Natural killer cell (primary cell): ENCODE measurements around the gene TIGD3. TPM values are rescaled to one million over a fixed set of nuclear protein-coding genes. Genes with fewer than 3 reads are reported as not detected.
A peak's percentile ranks its signal among the peaks of the same experiment; 100 is the strongest.

Experiments used
- ATAC-seq, 3 donors: fragments of 150-1000 bp in 2 of 3; fragments of 200-7000 bp in 1 of 3; cut with Tn5 transposase; 1 replicate in 1 of 3; 2 replicates in 2 of 3; pipeline ENCODE4 v1.10.0; 2021; ENCODE audit warnings: mild to moderate bottlenecking in 2 of 3, moderate library complexity in 2 of 3
- DNase-seq, 2 donors: peaks; one replicate each; pipeline versions ENCODE4 v3.0.0 to v3.0.0-alpha.2; 2013 to 2021; ENCODE audit warnings: mixed read lengths in 1 of 2
- H3K27ac ChIP-seq: one replicate; pipeline ENCODE4 v1.5.1; 2013; ENCODE audit warnings: mild to moderate bottlenecking, low read length
- H3K27me3 ChIP-seq: one replicate; pipeline ENCODE4 v1.6.1; 2013; ENCODE audit warnings: low read length; ENCODE audit not compliant: control insufficient read depth, insufficient read depth
- H3K36me3 ChIP-seq: one replicate; pipeline ENCODE4 v1.6.1; 2013; ENCODE audit warnings: low read length; ENCODE audit not compliant: control insufficient read depth, insufficient read depth
- H3K4me1 ChIP-seq: one replicate; pipeline ENCODE4 v1.6.1; 2013; ENCODE audit warnings: low read length; ENCODE audit not compliant: control insufficient read depth, insufficient read depth
- H3K4me3 ChIP-seq: one replicate; pipeline ENCODE4 v1.5.1; 2013; ENCODE audit warnings: low read length
- H3K9me3 ChIP-seq: one replicate; pipeline ENCODE4 v1.6.1; 2013; ENCODE audit warnings: low read length; ENCODE audit not compliant: control insufficient read depth, insufficient read depth
- H3K27ac Mint-ChIP-seq, 2 donors: one replicate each; pipeline ENCODE4 v1.8.0; 2022; ENCODE audit warnings: mild to moderate bottlenecking in 2 of 2, mixed read lengths in 2 of 2, moderate library complexity in 1 of 2
- H3K27me3 Mint-ChIP-seq, 2 donors: one replicate each; pipeline ENCODE4 v1.8.0; 2022; ENCODE audit warnings: low read depth in 2 of 2, mixed read lengths in 2 of 2
- H3K36me3 Mint-ChIP-seq: one replicate; pipeline ENCODE4 v1.8.0; 2022; ENCODE audit warnings: mixed read lengths
- H3K4me1 Mint-ChIP-seq, 2 donors: one replicate each; pipeline ENCODE4 v1.8.0; 2022; ENCODE audit warnings: mixed read lengths in 2 of 2
- H3K4me3 Mint-ChIP-seq: one replicate; pipeline ENCODE4 v1.8.0; 2022; ENCODE audit warnings: mild to moderate bottlenecking, moderate library complexity, mixed read lengths
- H3K9me3 Mint-ChIP-seq, 2 donors: one replicate each; pipeline ENCODE4 v1.8.0; 2022; ENCODE audit warnings: mixed read lengths in 2 of 2
- WGBS: methylation state at CpG from one replicate; pipeline ENCODE4 v1.1.7; 2013; ENCODE audit warnings: missing lambda C conversion rate; ENCODE audit not compliant: insufficient coverage; 5-methylcytosine and 5-hydroxymethylcytosine counted together
- intact Hi-C: fragments of 100-400 bp; cut with micrococcal nuclease; formaldehyde crosslinking; loops from one replicate; pipeline ENCODE4 v1.14.2; 2022
- total RNA-seq, 4 donors: library from RNA; stranded (reverse); fragments of 120-200 nt in 1 of 4; gene quantifications; one replicate each; pipeline versions ENCODE4 v1.2.3 to v1.2.4, GENCODE V29; 2013 to 2022
- TF ChIP-seq, protein P1 (sequence below): fragments of 200-600 bp; IDR thresholded peaks from one replicate; pipeline ENCODE4 v1.8.0; 2022; ENCODE audit warnings: antibody characterized with exemption

The TIGD3 gene
- total RNA-seq, 3 donors from 2014 or later (not counting 1 experiment from before 2014, with no cell fraction given): 0.70 to 2.2 (median 1.2) TPM

DNA sequence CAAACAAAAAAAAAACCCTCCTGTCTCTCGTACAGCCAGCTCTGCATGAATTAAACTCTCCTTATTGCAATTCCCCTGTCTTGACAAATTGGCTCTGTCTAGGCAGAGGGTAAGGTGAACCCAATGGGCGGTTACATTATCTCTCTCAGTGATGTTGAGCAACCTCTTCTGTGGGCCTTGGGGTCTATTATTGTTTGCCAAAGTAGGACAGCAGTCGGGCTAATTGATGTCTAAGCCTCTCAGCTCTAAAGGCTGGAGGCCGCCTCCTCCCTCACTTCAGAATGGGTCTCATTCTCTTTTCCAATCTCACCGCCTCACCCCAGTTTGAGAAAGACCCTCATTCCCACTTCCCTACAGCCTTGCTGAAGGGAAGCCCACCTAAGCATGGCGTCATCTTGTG, 29.2 kb downstream of the TIGD3 start:
- intact Hi-C loops: loop anchor here (2.0 kb wide), 1 partner anchor 47 kb away; no protein-coding TSS in a partner anchor
- H3K36me3 ChIP-seq: peaks cover 4% of the 10 kb centered on the region

DNA sequence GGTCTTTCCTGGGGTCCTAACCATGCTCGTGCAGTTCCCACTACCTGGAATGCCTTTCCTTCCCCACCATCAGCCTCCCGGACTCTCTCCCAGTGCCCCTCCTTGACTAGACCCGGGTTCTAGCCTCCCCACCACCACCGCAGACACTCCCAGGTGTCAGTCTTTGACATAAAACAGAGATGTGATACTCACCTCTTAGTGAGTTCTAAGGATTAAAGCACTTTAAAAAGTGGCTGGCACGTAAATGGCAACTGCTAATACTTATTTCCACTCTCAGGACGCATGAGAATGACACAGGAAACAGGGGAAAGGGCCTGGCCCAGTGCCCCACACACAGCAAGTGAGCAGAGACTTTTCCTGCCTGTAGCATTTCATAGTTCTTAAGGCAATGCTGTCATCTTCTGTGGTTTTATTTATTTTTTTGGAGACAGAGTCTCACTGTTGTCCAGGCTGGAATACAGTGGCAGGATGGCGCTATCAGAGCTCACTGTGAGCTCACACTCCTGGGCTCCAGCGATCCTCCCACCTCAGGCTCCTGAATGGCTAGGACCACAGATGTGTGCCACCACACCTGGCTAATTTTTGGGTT, 29.8 kb downstream of the TIGD3 start:
- WGBS: 64% methylated on average over 8 of the region's 8 CpGs
- peak overlapping the region; percentile 96 for H3K27ac ChIP-seq
- Mint-ChIP-seq H3K4me3 (peak overlapping the region; percentile 72), H3K4me1 (peaks cover 52 to 75% of the 10 kb centered on the region in 2 donors), H3K9me3 (no peaks in the 10 kb centered on the region), H3K36me3 (no peaks in the 10 kb centered on the region), H3K27ac (peak overlapping the region; percentile 99), H3K27me3 (no peaks in the 10 kb centered on the region)
- ATAC-seq: peak in 1 of 3 donors; percentile 7
- DNase-seq: peak; percentile 37 to 68
- H3K36me3 ChIP-seq: peaks cover 5% of the 10 kb centered on the region
- H3K9me3 ChIP-seq: no peaks in the 10 kb centered on the region
- H3K27me3 ChIP-seq: no peaks in the 10 kb centered on the region
- intact Hi-C loops: loop anchor here (2.0 kb wide), 1 partner anchor 46 kb away; no protein-coding TSS in a partner anchor
- H3K4me3 ChIP-seq: no peak overlapping the region
- TF ChIP-seq, protein P1, sequence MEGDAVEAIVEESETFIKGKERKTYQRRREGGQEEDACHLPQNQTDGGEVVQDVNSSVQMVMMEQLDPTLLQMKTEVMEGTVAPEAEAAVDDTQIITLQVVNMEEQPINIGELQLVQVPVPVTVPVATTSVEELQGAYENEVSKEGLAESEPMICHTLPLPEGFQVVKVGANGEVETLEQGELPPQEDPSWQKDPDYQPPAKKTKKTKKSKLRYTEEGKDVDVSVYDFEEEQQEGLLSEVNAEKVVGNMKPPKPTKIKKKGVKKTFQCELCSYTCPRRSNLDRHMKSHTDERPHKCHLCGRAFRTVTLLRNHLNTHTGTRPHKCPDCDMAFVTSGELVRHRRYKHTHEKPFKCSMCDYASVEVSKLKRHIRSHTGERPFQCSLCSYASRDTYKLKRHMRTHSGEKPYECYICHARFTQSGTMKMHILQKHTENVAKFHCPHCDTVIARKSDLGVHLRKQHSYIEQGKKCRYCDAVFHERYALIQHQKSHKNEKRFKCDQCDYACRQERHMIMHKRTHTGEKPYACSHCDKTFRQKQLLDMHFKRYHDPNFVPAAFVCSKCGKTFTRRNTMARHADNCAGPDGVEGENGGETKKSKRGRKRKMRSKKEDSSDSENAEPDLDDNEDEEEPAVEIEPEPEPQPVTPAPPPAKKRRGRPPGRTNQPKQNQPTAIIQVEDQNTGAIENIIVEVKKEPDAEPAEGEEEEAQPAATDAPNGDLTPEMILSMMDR: no peak
- peaks cover 86% of the 10 kb centered on the region for H3K4me1 ChIP-seq

More for the DNA sequence above, 29.2 kb downstream of the TIGD3 start:
- TF ChIP-seq, protein P1: no peak
- no peaks in the 10 kb centered on the region for H3K9me3 ChIP-seq
- no peaks in the 10 kb centered on the region for H3K36me3 Mint-ChIP-seq
- peaks cover 46 to 69% of the 10 kb centered on the region in 2 donors for H3K4me1 Mint-ChIP-seq
- peak overlapping the region; percentile 72 for H3K4me3 Mint-ChIP-seq
- peaks cover 83% of the 10 kb centered on the region for H3K4me1 ChIP-seq
- no peaks in the 10 kb centered on the region for H3K27me3 ChIP-seq
- H3K9me3 Mint-ChIP-seq: no peaks in the 10 kb centered on the region
- no peak overlapping the region for H3K4me3 ChIP-seq
- ATAC-seq (no peak), DNase-seq (no peak)
- no peaks in the 10 kb centered on the region for H3K27me3 Mint-ChIP-seq
- WGBS: 96% methylated on average over 5 of the region's 6 CpGs
- H3K27ac ChIP-seq: peak overlapping the region; percentile 96
- H3K27ac Mint-ChIP-seq: peak overlapping the region; percentile 99

DNA sequence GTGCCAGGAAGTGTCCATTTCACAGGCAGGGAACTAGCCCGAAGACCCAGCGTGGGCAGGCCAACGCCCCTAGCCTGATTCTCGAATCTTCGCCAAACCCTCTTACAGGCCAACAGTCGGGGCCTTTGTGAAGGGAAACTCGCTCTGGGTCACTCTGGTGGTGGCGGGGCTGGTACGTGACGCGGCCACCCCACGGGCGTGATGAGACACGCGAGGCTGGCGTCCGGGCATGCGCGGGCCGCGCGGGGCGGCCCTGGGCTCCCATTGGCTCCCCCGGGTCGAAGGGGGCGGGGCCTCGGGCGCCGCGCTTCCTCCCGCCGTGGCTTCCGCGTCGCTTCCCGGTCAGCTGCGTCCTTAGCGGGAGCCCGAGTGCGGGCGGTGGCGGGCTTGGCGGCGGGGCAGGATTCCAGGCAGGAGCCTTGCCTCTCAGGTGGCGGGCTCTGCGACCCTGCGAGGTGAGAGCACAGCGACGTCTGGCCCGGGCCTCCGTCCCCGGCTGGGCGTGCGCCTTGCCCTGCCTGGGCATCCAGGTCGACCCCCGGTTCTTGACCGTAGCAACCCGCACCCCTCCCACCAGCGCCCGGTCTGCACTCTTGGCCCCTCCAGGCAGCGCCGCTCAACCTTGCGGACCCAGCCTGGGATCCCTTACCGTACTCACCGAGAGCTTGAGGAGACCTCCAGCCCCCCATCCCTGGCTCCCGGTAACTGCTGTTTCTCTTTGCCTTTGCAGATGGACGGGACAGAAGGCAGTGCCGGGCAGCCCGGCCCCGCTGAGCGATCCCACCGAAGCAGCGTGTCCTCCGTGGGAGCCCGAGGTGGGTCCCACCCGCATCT, 32.0 kb downstream of the TIGD3 start, which contains the start of gene FRMD8:
Gene FRMD8, plus strand, starts transcription at position 331 of the 834 bp plus-strand sequence. Its CDS starts 400 bp downstream, at position 731.
- H3K27me3 ChIP-seq: no peaks in the 10 kb centered on the region
- H3K36me3 ChIP-seq: peaks cover 13% of the 10 kb centered on the region
- DNase-seq (peak; percentile 94 to 96), ATAC-seq (peak; percentile 59 to 83 (median 70))
- H3K27ac ChIP-seq: peak within 1 kb of the TSS; percentile 96
- H3K27me3 Mint-ChIP-seq: no peaks in the 10 kb centered on the region
- H3K4me1 Mint-ChIP-seq: peaks cover 52 to 84% of the 10 kb centered on the region in 2 donors
- H3K4me1 ChIP-seq: peaks cover 93% of the 10 kb centered on the region
- WGBS: 2% methylated on average over 76 of the region's 76 CpGs
- peak within 1 kb of the TSS; percentile 99 for H3K27ac Mint-ChIP-seq
- H3K9me3 Mint-ChIP-seq: no peaks in the 10 kb centered on the region
- TF ChIP-seq, protein P1: no peak
- intact Hi-C loops: loop anchor here (5.0 kb wide), 1 partner anchor 186 kb away; the partner anchor contains the start of genes FAM89B and ZNRD2
- H3K4me3 Mint-ChIP-seq: peak within 1 kb of the TSS; percentile 99
- no peaks in the 10 kb centered on the region for H3K9me3 ChIP-seq
- H3K4me3 ChIP-seq: peak within 1 kb of the TSS; percentile 91
- no peaks in the 10 kb centered on the region for H3K36me3 Mint-ChIP-seq
